Limb (tissue), 2 donors: ENCODE results near the gene UGT1A5.

Source experiments
- DNase-seq, 2 donors: peaks; one replicate each; pipeline ENCODE4 v3.0.0-alpha.2; 2016; ENCODE audit errors: extremely low spot score in 2 of 2

UGT1A5 gene

GRCh38 chr2:233712611-233713261 lies at the start of gene UGT1A5:
Gene UGT1A5 (plus strand): TSS chr2:233712907. CDS start chr2:233712992, 85 bp downstream.
- no peak for DNase-seq

- no peak for DNase-seq
Observed at GRCh38 chr2:233663911-233664310, 48.8 kb upstream of the UGT1A5 start.

GRCh38 chr2:233668605-233669260 lies 44.0 kb upstream of the UGT1A5 start:
- no peak for DNase-seq

GRCh38 chr2:233671290-233672161 lies 41.2 kb upstream of the UGT1A5 start, which contains the start of gene UGT1A9:
Gene UGT1A9 (plus strand): TSS chr2:233671898. CDS start chr2:233671935, 37 bp downstream.
- DNase-seq = no peak

GRCh38 chr2:233672886-233673285 lies 39.8 kb upstream of the UGT1A5 start:
- DNase-seq = no peak

- no peak for DNase-seq
Observed at GRCh38 chr2:233673896-233674295, 38.8 kb upstream of the UGT1A5 start.

- DNase-seq = no peak
Observed at GRCh38 chr2:233674314-233674713, 38.4 kb upstream of the UGT1A5 start.

GRCh38 chr2:233674995-233675394 lies 37.7 kb upstream of the UGT1A5 start:
- DNase-seq = no peak

- no peak for DNase-seq
Observed at GRCh38 chr2:233676046-233676445, 36.7 kb upstream of the UGT1A5 start.

- no peak for DNase-seq
Observed at GRCh38 chr2:233679196-233679595, 33.5 kb upstream of the UGT1A5 start.

- DNase-seq = no peak
Observed at GRCh38 chr2:233680361-233681045, 32.2 kb upstream of the UGT1A5 start.

- no peak for DNase-seq
Observed at GRCh38 chr2:233681521-233682099, 31.1 kb upstream of the UGT1A5 start, which contains the start of gene UGT1A7. Gene UGT1A7 (plus strand): TSS chr2:233681901. CDS start chr2:233681938, 37 bp downstream.

- DNase-seq = no peak
Observed at GRCh38 chr2:233684640-233685039, 28.1 kb upstream of the UGT1A5 start.

GRCh38 chr2:233686928-233687327 lies 25.8 kb upstream of the UGT1A5 start:
- no peak for DNase-seq

GRCh38 chr2:233688341-233688740 lies 24.4 kb upstream of the UGT1A5 start:
- DNase-seq = no peak

GRCh38 chr2:233689031-233689430 lies 23.7 kb upstream of the UGT1A5 start:
- DNase-seq = no peak

GRCh38 chr2:233689501-233689900 lies 23.2 kb upstream of the UGT1A5 start:
- no peak for DNase-seq

- no peak for DNase-seq
Observed at GRCh38 chr2:233690444-233690843, 22.3 kb upstream of the UGT1A5 start.

- no peak for DNase-seq
Observed at GRCh38 chr2:233691443-233692433, 21.0 kb upstream of the UGT1A5 start.

- no peak for DNase-seq
Observed at GRCh38 chr2:233692648-233693047, 20.1 kb upstream of the UGT1A5 start, which contains the start of gene UGT1A6. Gene UGT1A6 (plus strand): TSS chr2:233692890. CDS start chr2:233693005, 115 bp downstream.
